GM21360 (cell line): ENCODE measurements around the gene ANKRD44.

Source experiments
- ATAC-seq: cut with Tn5 transposase; IDR thresholded peaks from one replicate; pipeline ENCODE4 v1.9.1; 2021; ENCODE audit warnings: mild to moderate bottlenecking, moderate library complexity; ENCODE audit not compliant: unreplicated experiment

The ANKRD44 gene

DNA sequence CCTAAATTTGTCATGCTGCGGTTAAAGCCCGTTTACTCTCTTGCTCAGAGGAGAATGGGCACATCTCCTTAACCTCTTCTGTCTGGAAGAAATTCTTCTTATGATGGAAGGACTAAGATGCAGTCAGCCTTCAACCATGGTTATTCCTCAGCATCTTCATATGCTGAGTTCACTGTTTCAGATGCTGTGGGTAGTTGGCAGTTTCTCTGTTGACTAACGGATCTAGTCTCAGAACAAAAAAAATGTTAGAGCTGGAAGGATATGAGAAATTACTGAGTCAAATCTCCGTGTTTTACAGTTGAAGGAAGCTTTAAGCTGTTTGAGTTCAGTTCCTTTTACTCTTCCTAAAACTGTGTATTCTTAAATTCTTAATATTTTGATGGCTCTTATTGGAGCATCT is 340.5 kb downstream of the ANKRD44 start:
- ATAC-seq = no peak

DNA sequence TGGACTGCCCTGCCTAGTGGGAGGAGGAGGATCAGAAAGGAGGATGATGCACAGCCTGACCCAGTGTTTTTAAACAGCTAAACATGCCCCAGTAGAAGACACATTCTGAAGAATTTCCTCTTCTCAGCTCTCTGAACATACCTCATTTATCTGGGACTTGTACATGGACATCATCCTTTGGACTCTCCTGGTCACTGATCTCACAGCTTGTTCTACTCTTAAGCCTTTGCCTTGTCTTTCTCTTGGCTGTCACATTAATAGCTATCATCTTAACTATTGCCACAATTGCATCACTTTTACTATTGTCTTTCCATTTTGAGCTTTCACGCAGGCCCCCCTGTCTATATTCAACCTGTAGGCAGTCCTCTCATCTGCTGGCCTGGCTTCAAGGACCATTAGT is 342.1 kb downstream of the ANKRD44 start:
- no peak for ATAC-seq

DNA sequence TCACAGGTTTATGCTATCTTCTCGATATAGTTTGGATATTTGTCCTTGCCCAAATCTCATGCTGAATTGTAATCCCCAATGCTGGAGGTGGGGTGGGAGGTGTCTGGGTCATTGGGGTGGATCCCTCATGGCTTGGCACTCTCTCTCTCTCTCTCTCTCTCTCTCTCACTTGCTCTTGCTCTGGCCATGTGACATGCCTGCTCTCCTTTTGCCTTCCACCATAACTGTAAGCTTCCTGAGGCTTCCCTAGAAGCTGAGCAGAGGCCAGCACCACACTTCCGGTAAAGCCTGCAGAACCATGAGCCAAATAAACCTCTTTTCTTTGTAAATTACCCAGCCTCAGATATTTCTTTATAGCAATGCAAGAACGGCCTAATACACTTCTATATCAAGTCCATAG is 342.8 kb downstream of the ANKRD44 start:
- ATAC-seq = no peak

DNA sequence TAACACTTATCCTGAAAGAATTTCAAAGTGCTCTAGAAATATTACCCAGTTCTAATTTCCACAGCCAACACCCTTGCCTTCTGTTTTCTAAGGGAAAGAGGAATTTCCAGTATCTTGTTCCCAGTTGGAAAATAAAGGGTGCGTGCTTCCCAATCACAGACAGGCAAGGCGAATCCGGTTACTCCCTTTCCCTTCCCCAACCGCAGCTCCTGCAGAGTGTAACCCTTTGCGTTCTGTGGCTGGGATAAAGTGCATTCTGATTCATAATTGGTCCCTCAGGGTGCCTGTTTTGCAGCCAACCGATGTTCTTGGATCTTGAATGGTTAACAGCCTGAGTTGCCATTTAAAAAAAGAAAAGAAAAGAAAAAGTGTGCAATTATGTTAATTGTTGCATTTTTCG is 343.5 kb downstream of the ANKRD44 start:
- ATAC-seq = no peak

DNA sequence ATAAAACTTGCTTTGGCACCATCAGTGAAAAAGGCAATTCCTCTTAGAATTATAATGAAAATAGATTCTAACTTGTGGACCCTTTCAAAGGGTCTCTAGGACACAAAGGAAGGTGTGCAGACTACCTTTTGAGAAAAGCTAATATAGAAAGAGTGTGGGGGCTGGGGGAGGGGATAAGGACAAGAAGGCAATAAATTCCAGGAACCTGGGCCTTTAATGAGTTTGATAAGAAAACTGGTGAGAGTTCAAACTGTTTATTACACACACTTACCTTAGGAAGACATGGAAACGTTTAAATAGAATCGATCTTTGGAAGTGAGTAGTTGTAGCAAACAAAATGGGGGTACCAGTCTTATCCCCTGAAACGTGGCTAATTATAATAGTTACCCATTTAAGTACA is 344.5 kb downstream of the ANKRD44 start:
- no peak for ATAC-seq

DNA sequence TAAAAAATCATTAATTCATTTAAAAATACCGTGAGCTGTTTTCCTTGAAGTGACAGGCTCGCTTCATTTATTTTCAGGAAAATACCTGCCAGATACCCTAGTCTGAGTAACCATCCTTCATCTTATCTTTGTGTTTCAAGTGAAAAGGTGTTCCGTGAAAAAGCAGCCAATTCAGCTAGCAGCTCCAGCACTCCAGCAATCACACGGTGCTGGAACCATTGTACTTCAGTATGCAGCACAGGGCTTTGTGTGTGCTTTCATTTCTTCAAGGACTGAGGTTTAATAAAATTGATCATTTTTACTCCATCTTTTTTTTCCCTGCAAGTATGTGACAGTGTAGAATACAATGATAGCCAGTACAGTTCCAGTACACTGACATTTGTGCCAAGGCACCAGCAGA is 344.9 kb downstream of the ANKRD44 start:
- no peak for ATAC-seq

DNA sequence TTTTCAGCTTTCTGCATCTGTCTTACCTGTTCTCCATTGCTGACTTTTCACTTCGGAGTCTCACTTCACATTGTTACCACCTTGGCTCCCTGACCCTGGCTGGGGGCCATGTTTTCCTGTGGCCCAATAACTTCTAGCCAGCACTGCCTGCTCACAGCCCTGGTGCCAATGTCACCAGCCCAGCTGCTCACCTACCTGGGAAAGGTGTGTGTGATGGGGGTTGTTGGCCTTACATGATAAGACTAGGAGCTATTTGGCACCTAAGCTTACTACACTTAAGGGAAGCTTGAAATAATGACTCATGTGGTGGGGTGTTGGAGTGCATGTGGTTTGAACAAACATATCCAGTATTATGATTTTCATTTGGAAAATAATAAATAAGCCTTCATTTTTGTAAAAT is 346.6 kb downstream of the ANKRD44 start:
- ATAC-seq = no peak

DNA sequence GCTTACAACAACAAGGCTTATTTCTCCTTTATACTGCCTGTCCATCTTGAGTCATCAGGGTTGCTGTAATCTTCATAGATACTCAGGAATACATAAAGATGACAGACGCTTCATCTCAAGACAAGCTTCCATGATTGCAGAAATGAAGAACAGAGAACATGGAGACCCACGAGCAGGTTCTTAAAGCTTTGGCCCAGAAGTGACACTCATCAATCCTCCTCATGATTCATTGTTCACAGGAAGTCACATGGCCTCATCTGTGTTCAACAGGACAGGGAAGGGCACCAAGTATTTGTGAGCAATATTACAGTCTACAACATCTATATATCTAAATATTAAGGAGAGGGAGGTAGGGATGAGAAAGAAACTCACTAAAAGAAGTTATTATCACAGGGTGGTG is 347.5 kb downstream of the ANKRD44 start:
- no peak for ATAC-seq

DNA sequence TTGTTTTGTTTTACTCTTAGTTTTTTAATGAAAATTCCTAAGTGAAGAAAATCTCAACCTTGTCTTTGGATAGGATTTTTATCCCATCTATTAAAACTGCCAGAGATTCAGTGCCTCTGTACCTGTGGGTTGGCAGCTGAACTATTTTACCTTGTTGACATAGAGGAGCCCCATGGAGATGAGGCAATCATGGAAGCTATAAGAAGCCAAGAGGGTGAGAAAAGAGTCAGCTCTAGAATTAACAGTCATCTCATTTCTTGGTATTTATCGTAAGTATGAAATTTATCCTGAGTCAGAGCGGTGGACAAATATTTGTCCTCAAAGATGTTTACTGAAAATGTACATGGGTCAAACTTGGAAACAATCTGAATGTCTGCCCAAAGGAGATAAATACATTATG is 348.3 kb downstream of the ANKRD44 start:
- ATAC-seq = no peak

DNA sequence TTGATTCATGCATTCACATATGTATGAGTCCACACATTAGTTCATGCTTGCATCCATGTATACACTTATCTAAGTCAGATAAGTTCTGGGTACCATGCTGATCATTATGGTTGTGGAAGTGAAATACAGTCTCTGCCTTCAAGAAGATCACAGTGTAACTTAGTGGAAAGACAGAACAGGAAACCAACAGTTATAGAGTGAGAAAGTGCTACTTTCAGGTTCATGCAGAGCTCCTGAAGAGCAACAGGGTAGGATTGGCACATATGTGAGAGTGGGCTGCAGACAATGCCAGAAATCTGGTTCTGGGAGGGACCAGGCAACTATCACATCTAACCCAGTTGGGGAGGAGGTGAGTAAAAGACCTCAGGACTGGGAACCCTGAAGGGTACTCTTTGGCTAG is 348.7 kb downstream of the ANKRD44 start:
- peak; percentile 97 for ATAC-seq

DNA sequence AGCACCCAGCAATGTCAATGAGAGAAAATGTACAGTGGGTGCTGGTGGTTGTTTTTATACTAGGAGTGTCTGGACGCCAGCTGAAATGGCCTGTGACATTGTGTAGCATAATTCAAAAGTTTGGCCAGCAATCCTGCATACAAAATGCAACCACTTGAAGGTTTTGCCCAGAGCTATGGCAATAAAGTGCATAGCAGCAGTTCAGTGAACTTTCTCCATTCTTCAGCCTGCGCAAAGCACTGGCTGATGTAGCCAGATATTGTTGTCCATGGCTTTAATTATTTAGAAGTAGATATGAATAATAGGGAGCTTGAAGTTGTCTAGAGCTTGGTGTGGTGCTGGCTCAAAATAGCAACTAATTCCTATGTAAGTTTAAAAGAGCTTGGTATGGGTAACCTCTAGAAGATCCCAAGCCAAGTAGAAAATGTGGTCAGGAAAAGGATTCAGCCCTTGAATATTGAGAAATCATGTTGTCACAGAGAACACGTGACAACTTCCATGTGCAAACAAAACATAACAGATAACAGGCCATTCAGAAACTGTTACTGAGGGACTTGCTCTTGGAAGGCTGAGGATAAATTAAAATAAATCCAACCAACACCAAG is 350.7 kb downstream of the ANKRD44 start:
- no peak for ATAC-seq

DNA sequence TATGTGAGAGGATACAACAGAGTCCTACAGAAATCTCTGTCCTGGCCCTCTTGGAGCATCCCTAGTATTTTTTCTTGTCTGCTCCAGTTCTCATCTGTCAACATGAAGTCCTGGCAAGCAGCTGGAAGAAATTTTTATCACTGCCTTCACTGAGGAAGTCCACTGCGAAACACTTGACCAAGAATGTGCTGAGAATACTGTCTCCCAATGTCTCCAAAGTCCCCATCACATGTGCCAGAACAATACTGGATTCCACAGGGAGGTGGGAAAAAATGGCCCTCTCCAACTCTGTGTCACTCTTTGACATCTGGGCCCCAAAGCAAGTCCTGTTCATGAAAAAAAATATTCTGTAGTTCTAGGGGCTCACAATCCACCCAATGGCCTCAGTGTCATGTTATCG is 351.3 kb downstream of the ANKRD44 start:
- ATAC-seq = no peak

DNA sequence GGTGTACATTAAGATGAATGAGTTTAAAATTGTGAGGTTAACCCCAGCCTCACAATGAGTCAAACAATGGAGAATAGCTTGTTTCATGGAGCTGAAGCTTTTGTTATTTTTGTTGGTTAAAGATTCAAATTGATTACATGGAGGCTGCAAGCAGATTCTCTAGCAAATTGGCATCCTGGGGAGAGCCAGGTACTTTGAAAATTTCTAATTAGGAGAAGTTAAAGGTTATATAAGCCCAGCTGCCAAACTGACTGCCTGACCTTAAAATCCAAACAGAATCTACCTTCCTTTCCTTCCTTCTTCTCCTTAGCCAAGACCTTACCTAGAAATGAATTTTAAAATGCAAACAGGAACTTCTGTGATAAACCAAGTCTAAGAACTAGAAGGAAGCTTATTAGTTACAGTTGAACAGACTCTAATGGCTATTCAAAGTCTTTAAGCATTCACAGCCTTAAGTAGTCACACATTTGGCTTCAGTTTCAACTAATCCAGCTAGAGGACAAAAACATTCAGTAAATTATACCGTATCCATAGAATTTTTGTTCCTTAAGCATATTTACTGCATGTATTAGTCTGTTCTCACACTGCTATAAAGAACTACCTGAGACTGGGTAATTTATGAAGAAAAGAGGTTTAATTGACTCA is 352.6 kb downstream of the ANKRD44 start:
- ATAC-seq = no peak

DNA sequence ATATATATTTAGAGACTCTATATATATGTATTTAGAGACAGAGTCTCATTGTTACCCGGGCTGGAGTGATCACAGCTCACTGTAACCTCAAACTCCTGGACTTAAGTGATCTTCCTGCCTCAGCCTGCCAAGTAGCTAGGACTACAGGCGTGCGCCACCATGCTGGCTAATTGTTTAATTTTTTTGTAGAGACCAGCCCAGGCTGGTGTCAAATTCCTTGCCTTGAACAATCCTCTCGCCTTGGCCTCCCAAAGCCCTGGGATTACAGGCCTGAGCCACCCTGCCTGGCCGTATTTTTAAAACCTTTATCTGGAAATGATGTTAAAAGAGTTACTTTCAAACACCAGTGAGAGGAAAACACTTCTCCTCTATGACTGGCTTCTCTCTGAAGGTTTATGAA is 353.1 kb downstream of the ANKRD44 start:
- ATAC-seq = no peak

DNA sequence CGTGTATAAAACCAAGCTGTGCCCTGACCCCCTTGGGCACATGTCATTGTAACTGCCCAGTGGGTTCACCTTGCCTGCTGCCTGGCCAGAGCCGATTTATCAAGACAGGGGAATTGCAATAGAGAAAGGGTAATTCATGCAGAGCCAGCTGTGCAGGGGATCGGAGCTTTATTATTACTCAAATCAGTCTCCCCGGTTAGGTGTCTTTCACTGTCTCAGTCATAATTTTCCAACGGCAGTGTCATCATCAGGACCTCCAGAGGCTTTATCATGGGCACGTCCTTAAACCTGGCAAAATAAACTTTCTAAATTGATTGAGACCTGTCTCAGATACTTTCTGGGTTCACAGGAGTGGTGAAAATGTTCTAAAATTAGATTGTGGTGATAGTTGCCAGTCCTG is 354.5 kb downstream of the ANKRD44 start:
- ATAC-seq = no peak

DNA sequence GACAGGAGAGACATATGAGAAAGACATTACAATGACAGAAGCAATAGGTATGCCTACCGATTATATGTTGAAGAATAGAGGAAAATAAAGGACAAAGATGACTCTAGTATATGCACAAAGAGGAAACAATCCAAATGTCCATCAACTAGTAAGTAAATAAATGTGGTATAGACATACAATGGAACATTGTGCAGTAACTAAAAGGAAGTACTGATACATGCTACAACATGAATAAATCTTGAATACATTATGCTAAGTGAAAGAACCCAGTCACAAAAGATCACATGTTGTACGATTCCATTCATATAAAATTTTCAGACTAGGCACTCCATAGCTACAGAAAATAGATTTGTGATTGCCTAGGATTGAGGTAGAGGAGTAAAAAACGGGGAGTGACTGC is 355.5 kb downstream of the ANKRD44 start:
- no peak for ATAC-seq

DNA sequence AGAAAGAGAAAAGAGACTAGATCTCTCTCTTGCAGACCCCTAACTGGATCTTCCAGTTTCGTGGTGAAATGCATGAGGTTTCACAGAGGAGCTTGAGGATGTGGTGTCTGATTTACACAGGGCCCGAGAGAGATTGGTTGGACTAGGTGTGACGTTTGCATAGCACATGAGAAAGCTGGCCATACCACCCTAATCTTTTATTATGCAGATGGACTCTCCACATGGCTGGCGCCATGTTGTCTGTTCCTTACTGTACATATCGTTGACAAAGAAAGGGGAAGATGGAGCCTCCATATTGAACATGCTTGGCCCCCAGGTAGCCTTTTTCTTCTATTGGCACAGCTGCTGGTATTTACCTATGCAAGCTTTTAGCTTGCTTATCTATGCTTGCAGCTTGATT is 356.6 kb downstream of the ANKRD44 start:
- no peak for ATAC-seq

DNA sequence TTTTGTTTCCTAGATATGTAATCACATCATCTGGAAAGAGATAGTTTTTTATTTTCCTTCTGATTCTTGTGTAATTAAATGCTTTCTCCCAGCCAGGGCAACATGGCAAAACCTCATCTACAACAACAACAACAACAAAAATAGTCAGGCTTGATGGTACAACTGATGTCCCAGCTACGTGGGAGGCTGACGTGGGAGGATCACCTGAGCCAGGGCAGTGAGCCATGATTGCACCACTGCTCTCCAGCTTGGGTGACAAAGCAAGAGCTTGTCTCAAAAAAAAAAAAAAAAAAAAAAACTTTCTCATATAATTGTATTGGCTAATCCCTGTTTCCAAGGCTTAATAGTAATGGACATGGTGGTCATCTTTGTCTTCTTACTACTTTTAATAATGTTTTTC is 357.6 kb downstream of the ANKRD44 start:
- no peak for ATAC-seq

DNA sequence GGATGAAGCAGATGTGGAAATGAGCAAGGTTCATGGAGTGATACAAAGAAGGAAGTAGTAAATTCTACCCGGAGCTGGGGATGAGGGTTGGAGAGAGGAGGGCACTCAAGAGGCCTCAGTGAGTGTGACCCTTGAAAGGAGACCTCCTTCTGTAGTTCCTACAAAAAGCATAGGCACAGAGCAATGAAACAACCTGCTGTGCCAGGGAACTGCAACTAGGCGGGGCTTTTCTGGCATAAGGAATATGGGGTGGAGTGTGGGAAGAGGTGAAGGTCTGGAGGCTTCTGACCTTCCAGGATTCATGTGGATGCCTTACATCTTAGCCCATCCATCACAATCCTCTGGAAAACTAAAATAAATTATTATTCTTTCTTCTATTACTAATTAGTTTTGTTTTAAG is 358.6 kb downstream of the ANKRD44 start:
- ATAC-seq = no peak

DNA sequence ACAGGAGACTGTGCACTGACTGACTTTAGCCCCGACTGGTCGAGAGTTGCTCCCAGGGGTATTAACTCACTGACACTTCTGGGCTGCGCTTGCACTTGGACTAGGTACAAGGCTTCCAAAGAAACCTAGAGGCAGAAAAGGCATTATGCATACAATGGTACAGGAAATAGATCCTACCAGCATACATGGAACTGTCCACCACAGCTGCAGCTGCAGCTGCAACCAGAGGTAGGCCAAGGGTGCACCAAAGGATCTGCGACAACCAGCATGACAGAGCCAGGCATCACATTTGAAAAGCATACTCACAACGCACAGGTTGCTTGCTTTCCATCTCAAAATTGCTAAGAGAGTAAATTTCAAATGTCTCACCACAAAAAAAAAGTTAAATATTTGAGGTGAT is 361.5 kb downstream of the ANKRD44 start:
- ATAC-seq = no peak

DNA sequence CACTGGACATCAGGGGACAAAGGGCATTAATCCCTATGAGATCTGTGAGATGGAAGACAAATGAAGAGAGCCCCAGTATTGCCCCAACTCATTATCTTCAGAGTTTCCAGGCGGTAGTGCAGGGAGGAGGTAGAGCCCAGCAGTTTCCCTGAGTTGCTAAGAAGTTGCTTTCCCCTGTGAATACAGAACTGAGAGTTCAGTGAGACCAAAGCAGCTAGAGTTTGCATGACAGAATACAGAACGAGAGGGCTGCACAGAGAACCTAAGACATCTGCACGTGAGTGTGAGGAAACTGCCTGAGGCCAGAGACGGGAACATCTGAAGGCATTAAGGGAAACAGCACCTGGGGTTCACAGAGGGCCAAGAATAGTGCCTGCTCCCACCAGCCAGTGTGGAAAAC is 366.0 kb downstream of the ANKRD44 start:
- peak; percentile 93 for ATAC-seq

DNA sequence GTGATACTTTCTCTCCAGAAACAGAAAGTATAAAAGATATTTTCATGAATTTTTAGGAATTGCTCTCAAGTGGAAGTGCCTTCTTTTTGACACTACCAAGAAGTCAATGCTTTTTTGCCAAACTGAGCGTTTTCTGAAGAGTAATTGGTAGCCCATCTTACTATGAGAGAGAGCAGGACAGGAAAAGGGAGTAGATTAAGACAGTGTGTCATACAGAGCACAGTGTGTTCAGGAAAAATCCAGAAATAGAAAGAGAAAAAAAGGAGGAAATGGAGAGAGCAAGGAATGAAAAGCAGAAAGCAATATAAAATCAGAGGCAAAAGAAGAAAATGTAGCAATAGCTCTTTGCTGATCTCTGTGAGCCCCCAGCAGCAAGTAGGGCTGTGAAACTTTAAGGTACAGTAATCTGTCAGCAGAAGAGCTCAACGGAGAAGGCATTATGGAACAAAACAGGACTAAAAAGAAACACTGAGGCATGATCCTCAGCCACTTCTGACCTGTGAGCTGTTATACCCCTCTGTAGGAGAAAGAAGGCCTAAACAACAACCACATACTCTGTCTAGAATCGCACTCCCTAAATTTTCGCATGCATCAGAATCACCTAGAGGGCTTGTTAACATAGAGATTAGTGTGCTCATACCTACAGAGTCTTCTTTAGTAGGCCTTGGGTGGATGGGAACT is 369.0 kb downstream of the ANKRD44 start:
- ATAC-seq = no peak

DNA sequence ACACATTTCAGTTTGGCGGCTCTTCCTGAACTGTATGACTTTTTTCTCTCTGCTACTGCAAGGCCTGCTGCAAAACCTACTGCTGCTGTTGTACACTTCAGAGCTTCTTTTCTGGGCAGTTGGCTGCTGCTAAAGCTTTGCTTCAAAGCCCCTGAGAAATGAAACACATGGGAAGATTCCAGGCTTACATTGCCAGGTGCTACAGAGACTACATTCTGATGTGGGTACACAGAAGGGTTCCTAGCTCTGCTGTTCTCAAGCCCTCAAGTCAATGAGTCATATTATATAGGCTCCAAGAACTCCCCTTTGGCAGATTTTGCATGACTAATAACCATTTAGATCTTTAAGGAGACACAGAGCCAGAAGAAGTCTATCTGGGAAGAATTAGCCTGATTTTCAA is 371.2 kb downstream of the ANKRD44 start:
- no peak for ATAC-seq
